GM03348 (cell line): Measurements from ENCODE around the gene YPEL3.

Source experiments
- DNase-seq: peaks from one replicate; pipeline ENCODE4 v3.0.0; 2012; ENCODE audit warnings: low spot score

The YPEL3 gene

DNA sequence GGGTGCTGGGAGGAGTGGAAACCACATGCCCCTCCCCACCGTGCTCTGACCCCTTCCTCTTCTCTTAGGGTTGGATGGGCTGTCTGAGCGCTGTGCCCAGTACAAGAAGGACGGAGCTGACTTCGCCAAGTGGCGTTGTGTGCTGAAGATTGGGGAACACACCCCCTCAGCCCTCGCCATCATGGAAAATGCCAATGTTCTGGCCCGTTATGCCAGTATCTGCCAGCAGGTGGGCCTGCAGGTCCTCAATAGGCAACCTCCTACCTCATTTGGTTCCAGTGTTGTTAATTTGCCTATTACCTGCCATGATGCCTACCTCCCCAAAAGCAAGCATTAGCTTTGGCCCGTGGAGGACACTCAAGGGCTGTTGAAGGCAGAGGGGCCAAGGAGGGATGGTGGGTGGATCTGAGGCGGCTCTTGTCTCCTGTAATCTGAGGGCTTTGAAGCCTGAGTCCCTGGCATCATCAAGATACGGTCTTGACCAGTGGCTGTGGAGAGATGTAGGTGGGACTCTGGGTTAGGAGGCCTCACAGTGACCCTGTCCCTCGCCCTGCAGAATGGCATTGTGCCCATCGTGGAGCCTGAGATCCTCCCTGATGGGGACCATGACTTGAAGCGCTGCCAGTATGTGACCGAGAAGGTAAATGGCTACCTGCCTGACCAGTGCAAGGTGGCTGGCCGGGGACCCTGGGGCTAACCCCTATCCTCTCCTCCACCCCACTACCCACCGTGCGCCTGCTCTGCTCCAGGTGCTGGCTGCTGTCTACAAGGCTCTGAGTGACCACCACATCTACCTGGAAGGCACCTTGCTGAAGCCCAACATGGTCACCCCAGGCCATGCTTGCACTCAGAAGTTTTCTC lies 27.0 kb downstream of the YPEL3 start:
- DNase-seq, result no peak

DNA sequence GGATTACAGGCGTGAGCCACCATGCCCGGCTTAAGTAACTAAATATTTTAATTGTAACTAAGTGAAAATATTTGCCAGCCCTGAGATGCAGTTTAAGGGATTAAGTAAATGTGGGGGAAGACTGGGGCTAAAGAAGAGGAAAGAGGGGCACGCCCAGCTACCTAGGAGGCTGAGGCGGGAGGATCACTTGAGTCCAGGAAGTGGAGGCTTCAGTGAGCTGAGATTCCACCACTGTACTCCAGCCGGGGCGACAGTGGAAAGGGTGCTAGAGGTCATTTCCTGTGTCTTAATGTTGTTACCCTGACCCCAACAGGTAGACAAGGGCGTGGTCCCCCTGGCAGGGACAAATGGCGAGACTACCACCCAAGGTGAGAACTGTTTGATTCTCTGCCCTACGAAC lies 27.7 kb downstream of the YPEL3 start:
- DNase-seq, result no peak

DNA sequence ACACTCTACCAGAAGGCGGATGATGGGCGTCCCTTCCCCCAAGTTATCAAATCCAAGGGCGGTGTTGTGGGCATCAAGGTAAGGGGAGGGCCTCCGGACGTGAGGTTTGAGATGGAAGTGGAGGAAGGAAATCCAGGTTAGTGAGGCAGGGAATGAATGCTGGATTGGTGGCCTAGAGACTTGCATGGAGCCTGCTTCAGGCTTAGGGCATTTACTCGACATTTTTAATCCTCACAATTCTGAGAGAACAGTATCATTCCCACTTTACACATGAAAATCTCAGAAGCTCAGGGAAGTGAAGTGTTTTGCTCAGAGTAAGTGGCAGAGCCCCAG lies 28.5 kb downstream of the YPEL3 start:
- DNase-seq, result no peak

DNA sequence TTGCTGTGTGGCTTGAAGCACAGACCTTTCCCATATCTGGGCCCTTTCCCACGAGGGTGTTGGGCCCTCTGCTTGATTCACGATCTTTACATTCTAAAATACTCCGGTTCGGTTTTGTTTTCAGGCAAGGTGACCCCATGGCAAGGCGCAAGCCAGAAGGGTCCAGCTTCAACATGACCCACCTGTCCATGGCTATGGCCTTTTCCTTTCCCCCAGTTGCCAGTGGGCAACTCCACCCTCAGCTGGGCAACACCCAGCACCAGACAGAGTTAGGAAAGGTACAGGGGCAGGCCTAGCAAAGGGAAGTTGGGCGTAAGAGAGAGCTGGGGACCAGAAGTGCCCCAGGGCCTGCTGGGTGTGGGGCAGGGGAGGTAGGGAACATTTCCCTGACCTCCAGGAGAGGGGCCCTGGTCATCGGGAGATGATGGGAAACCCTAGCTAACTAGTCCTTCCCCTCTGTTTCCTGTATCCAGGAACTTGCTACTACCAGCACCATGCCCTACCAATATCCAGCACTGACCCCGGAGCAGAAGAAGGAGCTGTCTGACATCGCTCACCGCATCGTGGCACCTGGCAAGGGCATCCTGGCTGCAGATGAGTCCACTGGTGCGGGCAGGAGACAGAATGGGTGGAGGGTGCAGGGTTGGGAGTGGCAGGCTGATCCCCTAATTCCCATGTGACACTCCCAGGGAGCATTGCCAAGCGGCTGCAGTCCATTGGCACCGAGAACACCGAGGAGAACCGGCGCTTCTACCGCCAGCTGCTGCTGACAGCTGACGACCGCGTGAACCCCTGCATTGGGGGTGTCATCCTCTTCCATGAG lies 29.0 kb downstream of the YPEL3 start:
- DNase-seq, result no peak

DNA sequence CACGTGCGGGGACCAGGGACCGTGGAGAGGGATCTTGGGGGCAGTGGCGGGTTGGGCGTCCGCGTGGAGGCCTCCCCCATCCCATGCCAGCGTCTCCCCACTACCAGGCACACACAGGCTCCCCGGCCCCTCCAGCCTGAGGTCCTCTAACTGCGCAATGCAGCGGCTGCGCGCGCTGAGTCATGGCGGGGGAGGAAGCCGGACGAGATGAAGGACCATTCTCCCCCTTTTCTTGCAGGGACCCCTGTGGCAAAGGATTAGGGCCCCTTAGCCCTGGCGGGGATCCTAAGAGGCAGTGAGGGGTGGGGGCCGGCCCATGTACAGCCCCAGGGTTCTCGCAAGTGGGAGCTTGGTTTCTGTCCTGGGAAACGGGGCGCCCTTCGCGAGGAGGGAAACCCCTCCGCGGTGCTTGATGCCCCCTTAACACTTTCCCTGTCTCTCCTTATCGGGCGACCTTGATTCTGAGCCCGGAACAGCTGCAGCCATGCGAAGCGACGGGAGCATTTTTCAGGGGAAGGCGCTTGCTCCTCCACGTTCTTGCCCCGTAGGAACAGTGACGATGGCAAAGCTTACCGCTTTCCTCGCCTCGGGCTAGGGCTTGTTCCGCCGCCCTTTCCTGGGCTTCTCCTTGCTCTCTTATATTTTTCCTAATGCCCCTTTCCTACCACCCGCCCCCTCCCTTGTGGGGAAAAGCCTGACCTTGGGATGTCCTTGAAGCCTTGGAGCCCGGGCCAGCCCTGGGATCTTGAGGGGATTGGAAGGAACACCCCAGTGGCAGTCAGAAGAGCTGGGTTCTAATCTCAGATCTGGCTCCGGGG lies 29.9 kb downstream of the YPEL3 start:
- DNase-seq, result peak; percentile 77

DNA sequence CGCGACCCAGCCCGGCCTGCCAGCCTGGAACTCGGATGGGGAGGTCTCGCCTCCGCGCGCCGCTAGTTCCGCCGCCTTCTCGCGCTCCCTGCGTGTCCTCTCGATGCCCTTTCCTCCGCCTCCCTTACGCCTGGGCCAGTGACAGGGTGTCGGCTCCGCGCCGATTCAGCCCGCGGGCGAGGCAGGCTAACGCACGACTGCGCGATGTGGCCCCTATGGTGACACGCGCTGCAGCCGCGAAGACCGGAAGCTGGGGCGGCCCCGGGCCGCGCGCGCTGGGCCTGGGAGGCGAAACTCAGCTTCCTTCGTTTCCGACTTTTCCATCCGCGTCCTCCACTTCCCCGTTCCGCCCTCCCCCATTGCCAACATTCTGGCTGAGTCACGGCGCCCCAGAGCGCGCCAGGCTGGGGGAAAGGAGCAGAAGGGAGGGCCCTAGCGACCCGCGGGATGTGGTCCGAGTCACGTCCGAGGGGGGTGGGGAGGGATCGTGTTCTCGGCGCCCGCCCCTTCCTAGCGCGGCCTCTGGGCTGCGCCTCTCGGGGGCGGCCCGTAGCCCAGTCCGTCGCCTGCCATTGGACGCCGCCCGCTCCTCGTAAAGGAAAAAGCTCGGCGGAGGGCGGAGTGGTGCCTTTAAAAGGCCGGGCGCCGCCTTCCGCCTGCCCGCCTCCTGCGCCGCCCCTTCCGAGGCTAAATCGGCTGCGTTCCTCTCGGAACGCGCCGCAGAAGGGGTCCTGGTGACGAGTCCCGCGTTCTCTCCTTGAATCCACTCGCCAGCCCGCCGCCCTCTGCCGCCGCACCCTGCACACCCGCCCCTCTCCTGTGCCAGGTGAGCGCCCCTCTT lies 30.7 kb downstream of the YPEL3 start, which contains the start of gene ALDOA:
TSS of gene ALDOA (plus strand) at position 659 of the 841 bp plus-strand sequence. CDS start 1,138 bp downstream, outside the sequence.
- DNase-seq, result peak; percentile 98

DNA sequence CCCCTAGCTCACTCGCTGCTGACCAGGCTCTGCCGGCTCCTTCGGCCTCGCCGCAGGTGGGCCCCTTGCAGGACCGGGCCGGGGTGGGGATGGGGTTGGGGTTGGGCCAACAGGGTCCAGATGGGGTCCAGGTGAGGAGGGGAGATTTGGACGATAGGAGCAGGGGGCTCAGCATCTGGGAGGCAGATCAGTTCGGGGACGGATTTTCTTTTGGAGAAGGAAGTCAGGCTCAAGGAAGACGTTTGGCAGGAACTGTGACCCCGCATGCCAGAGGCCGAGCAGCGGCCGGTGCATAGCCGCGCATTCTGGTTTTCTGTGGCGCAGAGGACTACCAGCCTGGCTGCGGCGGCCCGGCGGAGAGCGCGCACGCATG lies 31.3 kb downstream of the YPEL3 start:
- DNase-seq, result peak; percentile 32

DNA sequence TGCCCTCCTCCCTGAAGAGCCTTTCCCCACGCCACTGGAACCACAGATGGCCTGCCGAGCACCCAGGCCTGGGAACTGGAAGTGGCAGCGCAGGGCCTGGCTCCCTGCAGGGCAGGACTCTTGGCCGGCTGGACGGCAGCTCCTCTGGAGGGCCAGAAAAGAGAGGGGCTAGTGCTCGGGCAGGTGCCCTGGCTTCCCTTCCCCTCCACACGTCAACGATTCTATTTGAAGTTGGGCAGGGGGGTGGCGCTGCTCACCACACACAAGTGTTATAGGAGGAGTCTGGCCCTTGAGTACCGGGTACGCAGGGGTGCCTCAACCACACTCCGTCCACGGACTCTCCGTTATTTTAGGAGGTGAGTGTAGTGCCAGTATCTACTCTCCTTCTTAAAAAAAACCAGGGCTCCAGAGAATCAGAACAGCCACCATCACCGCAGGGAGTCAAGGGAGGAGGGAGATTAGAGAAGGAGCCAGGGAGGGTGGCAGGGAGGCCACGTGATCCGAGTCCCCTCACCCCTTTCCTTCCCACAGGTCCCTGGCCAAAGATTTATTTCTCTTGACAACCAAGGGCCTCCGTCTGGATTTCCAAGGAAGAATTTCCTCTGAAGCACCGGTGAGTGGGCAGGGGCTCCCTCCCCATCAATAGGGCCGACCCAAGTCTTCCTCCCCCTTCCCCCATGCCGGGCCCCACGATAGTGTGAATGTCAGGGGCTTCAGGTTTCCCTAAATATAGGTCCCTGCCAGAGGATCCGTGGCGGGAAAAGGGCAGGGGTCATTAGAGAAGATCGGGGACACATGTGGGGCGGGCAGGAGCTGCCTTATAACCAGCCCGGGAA lies 31.9 kb downstream of the YPEL3 start:
- DNase-seq, result peak; percentile 61

DNA sequence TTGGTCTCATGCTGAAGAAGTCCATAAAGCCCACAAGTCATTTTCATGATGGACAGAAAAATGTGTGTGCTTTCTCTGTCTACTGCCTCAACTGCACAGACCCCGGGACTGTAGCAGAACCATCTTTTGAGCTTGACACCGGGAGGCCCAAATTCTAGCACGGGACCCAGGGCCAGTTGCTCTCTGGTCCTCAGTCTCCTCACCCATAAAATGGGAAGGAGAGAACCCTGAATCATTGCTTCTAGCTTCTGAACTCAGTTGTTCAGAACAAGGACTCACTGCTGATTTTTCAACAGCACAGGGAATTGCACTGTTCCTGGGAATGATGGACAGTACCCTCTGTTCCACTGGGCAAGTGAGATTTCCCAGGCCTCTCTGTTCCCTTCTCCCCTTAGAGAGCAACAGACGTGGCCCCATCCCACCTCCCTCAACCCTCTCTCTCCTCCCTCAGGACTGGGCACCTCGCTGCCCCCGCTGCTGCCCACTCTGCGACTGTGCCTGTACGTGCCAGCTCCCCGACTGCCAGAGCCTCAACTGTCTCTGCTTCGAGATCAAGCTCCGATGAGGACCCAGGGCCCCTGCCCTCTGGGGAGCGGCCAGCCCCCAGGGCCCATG lies 32.6 kb downstream of the YPEL3 start:
- no peak for DNase-seq

DNA sequence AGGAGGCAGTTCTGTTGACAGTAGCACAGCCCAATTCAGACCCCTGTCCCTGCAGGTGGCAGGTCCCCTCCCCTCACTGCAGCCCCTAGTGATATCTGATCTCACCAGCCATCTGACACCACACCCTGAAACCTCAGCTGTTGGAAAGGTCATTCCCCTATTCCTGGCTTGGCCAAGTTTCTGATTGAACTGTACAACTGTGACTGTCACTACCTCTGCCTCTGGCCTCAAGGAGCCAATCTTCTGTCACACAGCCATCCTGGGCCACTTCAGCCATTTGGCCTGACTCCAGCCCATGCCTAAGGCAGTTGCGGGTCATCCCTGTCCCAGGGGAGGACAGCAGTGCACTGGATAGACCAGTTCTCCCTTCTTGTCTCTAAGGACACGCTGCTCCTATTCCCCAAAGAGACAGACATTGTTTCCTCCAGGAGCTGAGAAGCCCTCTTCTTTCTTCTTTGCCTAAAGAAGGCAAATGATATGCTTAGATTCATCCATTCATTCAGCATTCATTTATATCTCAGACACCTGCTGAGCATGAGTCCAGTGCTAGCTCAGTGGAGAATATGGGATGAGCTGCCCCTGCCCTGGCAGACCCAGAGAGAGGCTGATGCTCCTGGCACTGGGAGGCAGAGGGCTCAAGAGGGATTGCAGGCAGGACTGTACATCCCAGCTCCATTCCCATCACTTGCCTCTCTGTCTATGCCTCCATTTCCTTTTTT lies 35.0 kb downstream of the YPEL3 start:
- no peak for DNase-seq

DNA sequence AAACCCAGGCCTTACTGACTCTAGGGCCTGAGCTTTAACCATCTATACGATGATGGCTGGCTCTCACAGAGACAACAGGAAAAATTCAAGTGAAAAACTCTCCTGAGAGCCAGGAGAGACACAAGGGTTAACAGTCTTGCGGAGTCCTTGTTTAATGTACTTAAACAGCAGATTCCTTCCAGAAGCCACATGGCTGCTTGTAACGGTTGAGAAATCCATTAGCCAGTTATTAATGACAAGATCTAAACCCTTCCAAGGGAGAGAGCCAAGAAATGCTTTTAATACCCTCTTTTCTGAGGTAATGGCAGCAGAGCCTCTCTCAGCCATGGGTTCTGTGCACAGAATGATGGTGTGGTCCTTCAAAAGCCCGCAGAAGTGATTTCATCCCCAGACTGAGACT lies 35.7 kb downstream of the YPEL3 start:
- no peak for DNase-seq

DNA sequence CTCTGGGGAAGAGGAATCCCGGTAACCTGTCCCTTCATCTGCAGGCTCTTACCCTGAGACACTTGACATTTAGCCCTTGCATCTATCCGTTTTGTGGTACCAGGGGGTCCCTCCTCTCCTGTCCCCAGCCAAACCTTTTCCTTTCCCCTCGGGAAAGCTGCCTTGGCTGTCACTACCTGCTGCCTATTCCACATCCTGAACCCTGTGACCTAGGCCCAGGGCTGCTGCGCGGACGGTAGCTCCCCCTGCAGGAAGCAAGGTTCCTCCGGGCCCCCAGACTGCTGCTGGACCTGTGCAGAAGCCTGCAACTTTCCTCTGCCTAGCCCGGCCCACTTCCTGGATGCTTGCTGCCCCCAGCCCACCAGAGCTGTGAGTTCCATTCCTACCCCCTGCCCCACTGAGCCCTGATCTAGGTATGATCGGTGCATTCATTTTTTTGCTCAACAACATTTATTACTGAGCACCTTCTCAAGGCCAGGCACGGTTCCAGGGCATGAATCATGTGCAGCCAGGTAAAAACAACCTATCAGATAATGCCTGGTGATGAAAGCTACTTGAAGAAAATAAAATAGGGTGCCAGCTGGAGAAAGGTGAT lies 41.0 kb downstream of the YPEL3 start:
- no peak for DNase-seq

DNA sequence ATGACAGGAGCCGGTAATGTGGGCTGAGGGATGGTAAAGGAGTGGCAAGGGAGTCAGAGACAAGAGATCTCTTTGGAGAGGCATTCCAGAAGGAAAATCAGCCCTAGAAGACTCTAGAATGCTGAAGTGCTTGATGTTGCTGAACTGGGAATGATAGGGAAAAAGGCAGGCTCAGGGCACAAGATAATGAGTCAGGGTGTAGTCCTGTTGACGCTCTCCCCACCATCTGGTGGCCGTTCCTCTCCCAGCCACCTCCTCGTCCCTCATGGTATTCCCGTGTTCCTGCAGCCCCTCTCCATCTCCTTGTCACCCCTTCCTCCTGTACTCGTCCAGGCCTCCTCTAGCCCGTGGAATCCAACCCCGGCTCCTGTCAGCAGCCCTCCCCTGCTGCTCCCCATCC lies 41.6 kb downstream of the YPEL3 start:
- DNase-seq, result no peak

DNA sequence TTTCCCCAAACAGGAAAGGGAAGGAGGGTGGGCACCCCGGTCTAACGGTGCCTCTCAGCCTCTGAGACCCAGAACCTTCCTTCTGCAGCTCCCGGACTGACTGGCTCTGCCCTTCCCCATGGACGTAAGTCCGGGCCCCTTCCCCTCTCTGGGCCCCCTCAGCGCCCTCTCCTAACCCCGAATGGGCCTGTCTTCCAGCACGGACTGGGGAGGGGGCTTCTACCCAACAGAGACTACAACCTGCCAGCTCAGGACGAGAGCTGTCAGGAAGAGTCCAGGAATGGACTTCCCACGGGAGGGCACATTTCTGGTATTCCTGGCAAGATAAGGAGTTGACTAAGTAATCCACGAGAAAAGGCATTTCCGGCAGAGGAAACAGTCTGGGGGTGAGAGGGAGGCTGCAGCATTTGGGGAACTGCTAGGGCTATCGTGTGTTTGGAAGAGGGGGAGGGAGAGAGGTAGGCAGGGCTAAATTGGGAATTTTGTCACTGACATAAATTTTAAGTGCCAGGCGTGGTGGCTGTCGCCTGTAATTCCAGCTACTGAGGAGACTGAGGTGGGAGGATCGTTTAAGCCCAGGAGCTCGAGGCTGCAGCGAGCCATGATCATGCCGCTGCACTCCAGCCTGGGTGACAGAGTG lies 42.5 kb downstream of the YPEL3 start:
- DNase-seq, result peak; percentile 71

DNA sequence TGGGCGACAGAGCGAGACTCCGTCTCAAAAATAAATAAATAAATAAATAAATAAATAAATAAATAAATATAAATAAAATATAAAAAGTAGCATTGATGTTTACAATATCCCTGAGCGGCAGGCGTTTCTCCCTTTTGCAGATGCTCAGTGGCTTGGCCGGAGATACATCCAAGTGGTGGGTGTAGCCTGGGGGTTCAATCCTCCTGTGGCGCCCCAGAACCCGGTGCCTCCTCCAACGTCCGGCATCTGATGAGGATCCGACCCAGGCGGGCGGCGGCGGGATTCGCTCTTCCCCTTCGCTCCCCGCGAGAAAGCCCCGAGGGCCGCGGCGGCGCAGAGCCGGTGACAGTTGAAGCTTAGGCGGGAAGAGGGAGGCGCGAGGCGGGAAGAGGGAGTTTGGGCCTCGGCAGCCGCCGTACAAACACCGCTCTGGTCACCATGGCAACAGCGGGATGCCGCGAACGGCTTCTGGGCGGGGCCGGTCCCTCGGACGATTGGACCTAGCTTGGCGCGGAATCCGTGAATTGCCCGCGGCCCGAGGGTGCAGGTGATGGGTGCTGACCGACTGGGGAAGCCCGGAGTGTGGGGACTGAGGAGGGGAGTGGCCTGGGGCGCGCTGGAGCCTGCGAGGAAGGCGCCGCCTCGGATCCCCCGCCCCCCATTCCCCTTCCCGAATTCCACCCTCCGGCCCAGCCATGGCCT lies 43.2 kb downstream of the YPEL3 start:
- DNase-seq, result peak; percentile 97

DNA sequence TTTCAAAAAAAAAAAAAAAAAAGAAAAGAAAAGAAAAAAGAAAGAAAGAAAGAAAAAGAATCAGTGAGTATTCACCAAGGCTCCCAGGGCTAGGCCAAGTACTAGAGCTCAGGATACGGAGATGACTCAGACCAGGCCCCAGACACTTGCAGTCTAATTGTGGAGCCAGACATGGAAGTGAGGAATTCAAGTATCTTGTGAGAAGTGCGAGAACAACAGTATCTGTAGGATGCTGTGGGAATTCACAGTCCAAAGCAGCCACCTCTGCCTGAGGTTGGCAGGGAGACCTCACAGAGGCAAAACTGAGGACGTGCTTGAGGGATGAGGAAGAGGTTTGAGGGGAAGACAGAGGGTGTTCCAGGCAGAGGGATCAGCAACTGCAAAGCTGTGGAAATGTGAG lies 44.5 kb downstream of the YPEL3 start:
- DNase-seq, result peak; percentile 75

DNA sequence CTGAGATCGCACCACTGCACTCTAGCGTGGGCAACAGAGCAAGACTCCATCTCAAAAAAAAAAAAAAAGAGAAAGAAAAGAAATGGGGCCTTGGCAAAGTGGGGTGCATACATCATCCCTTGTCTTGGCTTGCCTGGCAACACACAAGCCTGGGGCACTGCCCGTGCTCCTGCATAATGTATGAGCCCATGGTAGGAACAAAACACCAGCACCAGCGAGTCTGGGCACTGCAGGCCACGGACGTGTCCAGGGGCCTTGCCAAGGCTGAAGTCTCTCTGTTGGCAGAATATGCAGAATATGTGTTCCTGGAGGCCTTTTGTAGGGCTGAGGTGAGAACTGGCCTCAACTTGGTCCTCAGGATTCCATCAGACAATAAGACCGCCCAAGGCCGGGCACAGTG lies 46.1 kb downstream of the YPEL3 start:
- no peak for DNase-seq

DNA sequence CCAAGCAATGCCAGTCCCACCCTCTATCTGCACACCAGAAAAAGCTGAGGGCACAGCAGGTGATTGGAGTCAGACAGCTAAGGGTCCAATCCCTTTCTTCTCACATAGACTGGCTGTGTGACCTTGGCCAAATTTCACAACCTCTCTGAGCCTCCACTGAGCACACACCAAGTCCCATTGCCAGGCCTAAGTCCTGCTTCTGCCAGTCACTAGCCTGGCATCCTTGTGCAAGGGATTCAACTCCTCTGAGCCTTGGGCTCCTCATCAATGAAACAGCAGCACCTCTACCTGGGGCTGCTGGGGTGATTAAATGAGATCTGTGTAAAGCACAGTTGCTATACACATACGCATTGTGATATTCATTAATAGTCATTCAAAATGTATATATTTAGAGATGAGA lies 49.4 kb downstream of the YPEL3 start:
- DNase-seq, result no peak
